ENCODE data around the gene ESD.
A peak's percentile ranks its signal among the peaks of the same experiment; 100 is the strongest.

Gene ESD

DNA sequence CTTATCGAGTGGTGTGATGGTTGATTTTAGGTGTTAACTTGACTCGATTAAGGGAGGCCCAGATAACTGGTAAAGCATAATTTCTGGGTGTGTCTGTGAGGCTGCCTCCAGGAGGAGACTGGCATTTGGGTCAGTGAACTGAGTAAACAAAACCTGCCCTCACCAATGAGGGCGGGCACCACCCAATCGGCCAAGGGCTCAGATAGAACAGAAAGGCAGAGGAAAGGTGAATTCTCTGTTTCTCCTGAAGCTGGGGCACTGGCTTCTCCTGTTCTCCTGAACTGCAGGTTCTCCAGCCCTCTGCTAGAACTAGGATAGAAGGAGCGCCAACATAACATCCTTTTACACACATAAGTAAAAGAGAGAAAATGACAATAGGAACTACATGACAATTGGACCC is 35.1 kb downstream of the ESD start:
- Histone ChIP-seq H3K27ac (ENCODE audit: low read depth, low read length) (no peak overlapping the region), H3K4me2 (ENCODE audit: low read length) (no peak overlapping the region), H4K20me1 (ENCODE audit: control insufficient read depth, insufficient read depth, low read depth, low read length) (no peaks in the 10 kb centered on the region)

GRCh38 chr13:46761174-46761573 is 35.8 kb downstream of the ESD start:
- Histone ChIP-seq H3K4me2 (ENCODE audit: low read length) (no peak overlapping the region), H4K20me1 (ENCODE audit: control insufficient read depth, insufficient read depth, low read depth, low read length) (no peaks in the 10 kb centered on the region), H3F3A (ENCODE audit: control insufficient read depth, insufficient read depth) (0 out of 2 replicates have a peak, but pooled peaks cover 4% of the 10 kb centered on the region), H3K79me2 (ENCODE audit: control insufficient read depth, low read length) (no peaks in the 10 kb centered on the region), H3K4me1 (ENCODE audit: control insufficient read depth, low read length) (peaks cover 20% of the 10 kb centered on the region), H3K9me3 (ENCODE audit: control insufficient read depth, insufficient read depth, low read length) (no peaks in the 10 kb centered on the region), H3K36me3 (ENCODE audit: control insufficient read depth, low read length) (no peaks in the 10 kb centered on the region), H3K4me3 (ENCODE audit: low read length) (no peak overlapping the region), H3K27me3 (ENCODE audit: control insufficient read depth, low read length) (no peaks in the 10 kb centered on the region), H3K27ac (ENCODE audit: low read depth, low read length) (no peak overlapping the region), H3K9me2 (replicated peaks; ENCODE audit: control insufficient read depth, low read length) (no peaks in the 10 kb centered on the region)
- TF ChIP-seq, protein P1, sequence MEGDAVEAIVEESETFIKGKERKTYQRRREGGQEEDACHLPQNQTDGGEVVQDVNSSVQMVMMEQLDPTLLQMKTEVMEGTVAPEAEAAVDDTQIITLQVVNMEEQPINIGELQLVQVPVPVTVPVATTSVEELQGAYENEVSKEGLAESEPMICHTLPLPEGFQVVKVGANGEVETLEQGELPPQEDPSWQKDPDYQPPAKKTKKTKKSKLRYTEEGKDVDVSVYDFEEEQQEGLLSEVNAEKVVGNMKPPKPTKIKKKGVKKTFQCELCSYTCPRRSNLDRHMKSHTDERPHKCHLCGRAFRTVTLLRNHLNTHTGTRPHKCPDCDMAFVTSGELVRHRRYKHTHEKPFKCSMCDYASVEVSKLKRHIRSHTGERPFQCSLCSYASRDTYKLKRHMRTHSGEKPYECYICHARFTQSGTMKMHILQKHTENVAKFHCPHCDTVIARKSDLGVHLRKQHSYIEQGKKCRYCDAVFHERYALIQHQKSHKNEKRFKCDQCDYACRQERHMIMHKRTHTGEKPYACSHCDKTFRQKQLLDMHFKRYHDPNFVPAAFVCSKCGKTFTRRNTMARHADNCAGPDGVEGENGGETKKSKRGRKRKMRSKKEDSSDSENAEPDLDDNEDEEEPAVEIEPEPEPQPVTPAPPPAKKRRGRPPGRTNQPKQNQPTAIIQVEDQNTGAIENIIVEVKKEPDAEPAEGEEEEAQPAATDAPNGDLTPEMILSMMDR (IDR thresholded peaks at IDR 0.05; ENCODE audit: low read depth, low read length, poor library complexity, severe bottlenecking), result no peak
- no peak for TF ChIP-seq EZH2phosphoT487 (IDR thresholded peaks at IDR 0.05; ENCODE audit: borderline replicate concordance, low read length)

More for the DNA sequence above, 35.1 kb downstream of the ESD start:
- no peak overlapping the region for H3K4me3 ChIP-seq (ENCODE audit: low read length)
- H3K9me2 ChIP-seq (replicated peaks; ENCODE audit: control insufficient read depth, low read length), result no peaks in the 10 kb centered on the region
- no peaks in the 10 kb centered on the region for H3K9me3 ChIP-seq (ENCODE audit: control insufficient read depth, insufficient read depth, low read length)
- TF ChIP-seq, protein P1 (IDR thresholded peaks at IDR 0.05; ENCODE audit: low read depth, low read length, poor library complexity, severe bottlenecking), result no peak
- TF ChIP-seq EZH2phosphoT487 (IDR thresholded peaks at IDR 0.05; ENCODE audit: borderline replicate concordance, low read length), result no peak
- H3K4me1 ChIP-seq (ENCODE audit: control insufficient read depth, low read length), result peaks cover 20% of the 10 kb centered on the region
- H3F3A ChIP-seq (ENCODE audit: control insufficient read depth, insufficient read depth), result 0 out of 2 replicates have a peak, but pooled peaks cover 4% of the 10 kb centered on the region
- H3K79me2 ChIP-seq (ENCODE audit: control insufficient read depth, low read length), result no peaks in the 10 kb centered on the region
- no peaks in the 10 kb centered on the region for H3K27me3 ChIP-seq (ENCODE audit: control insufficient read depth, low read length)
- no peaks in the 10 kb centered on the region for H3K36me3 ChIP-seq (ENCODE audit: control insufficient read depth, low read length)

- 0 out of 2 replicates have a peak overlapping the region, but pooled peaks have one; percentile 12 for H3K4me3 ChIP-seq (ENCODE audit: low read length)
- TF ChIP-seq, protein P1 (IDR thresholded peaks at IDR 0.05; ENCODE audit: low read depth, low read length, poor library complexity, severe bottlenecking), result no peak
- no peak for TF ChIP-seq EZH2phosphoT487 (IDR thresholded peaks at IDR 0.05; ENCODE audit: borderline replicate concordance, low read length)
- H3K27me3 ChIP-seq (ENCODE audit: control insufficient read depth, low read length), result no peaks in the 10 kb centered on the region
- H3K4me1 ChIP-seq (ENCODE audit: control insufficient read depth, low read length), result peaks cover 20% of the 10 kb centered on the region
- peak overlapping the region; percentile 47 for H3K4me2 ChIP-seq (ENCODE audit: low read length)
- H3K9me3 ChIP-seq (ENCODE audit: control insufficient read depth, insufficient read depth, low read length), result no peaks in the 10 kb centered on the region
- H4K20me1 ChIP-seq (ENCODE audit: control insufficient read depth, insufficient read depth, low read depth, low read length), result no peaks in the 10 kb centered on the region
- H3K27ac ChIP-seq (ENCODE audit: low read depth, low read length), result no peak overlapping the region
- H3K9me2 ChIP-seq (replicated peaks; ENCODE audit: control insufficient read depth, low read length), result no peaks in the 10 kb centered on the region
- H3F3A ChIP-seq (ENCODE audit: control insufficient read depth, insufficient read depth), result 0 out of 2 replicates have a peak, but pooled peaks cover 4% of the 10 kb centered on the region
- no peaks in the 10 kb centered on the region for H3K79me2 ChIP-seq (ENCODE audit: control insufficient read depth, low read length)
- no peaks in the 10 kb centered on the region for H3K36me3 ChIP-seq (ENCODE audit: control insufficient read depth, low read length)
Observed at GRCh38 chr13:46759846-46760245, 37.1 kb downstream of the ESD start.
